ENCODE results near the gene ZGRF1.
"Not testable (repeated sequence)": the region's sequence is repeated elsewhere in the genome, so short reads cannot be mapped to it uniquely, and the experiment has no call there.

Gene ZGRF1

DNA sequence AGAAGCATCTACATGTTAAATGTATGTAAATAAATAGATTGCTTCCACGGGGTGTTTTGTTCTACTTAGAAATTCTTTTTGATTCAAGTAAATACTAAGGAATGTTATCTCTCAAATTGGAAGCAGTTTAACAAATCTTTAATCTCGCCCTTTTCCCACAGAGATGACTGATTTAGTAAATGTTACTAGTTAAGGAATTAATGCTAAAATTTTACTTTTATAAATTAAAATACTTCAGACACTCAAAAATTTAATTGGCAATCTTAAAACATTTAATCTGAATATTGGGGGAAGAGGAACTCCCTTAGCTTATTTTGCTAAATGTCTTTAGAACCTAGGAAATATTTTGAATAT, 12.3 kb upstream of the ZGRF1 start:
- no peak for DNase-seq
- Mint-ChIP-seq H3K4me3 (no peak overlapping the region), H3K27ac (no peak overlapping the region), H3K36me3 (peaks cover 25% of the 10 kb centered on the region), H3K4me1 (peaks cover 3% of the 10 kb centered on the region), H3K9me3 (no peaks in the 10 kb centered on the region), H3K27me3 (no peaks in the 10 kb centered on the region)
- CTCF ChIA-PET, result interaction anchor here (0.6 to 2.1 kb wide), 2 partner anchors 14 to 116 kb away, joined by 3 to 4 read pairs; no protein-coding TSS in a partner anchor

DNA sequence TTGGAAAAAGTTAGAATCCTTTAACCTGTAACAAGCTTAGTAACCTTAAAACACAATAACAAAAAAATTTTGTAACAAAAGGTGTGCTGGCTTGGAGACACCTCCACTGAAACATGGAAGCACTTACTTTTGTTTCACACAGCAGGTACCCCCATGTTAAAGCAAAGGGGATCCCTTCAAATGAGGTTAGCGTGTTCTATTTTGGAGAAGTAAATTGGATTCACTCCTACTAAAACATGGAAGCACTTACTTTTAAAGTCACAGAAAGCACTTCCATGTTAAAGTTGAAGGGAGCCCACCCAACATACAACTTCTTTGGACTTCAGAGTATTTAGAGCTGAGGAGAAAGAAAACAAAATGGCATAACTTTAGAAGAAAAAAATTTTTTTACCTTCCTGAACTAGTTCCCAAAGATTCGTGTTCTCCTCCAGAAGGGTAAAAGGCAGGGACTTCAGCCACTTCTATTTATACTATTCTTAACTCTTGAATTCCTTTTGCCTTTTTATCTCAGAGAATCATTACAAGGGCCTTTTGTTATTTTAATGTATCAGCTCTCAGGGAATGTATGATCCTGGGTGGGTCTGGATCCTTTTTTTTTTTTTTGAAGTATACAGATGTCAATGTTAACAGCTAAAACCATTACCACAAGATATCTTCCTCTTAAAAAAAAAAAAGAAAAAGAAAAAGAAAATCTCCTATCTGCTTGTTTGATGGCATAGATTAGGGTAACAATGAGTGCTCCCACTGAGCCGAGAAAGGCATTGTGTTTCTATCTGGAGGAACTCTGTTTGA, 11.8 kb upstream of the ZGRF1 start:
- Mint-ChIP-seq H3K36me3 (peaks cover 22% of the 10 kb centered on the region), H3K4me1 (peaks cover 3% of the 10 kb centered on the region), H3K27ac (no peak overlapping the region), H3K27me3 (no peaks in the 10 kb centered on the region), H3K9me3 (no peaks in the 10 kb centered on the region), H3K4me3 (no peak overlapping the region)
- DNase-seq, result no peak
- CTCF ChIA-PET, result interaction anchor here (0.6 to 3.2 kb wide), 4 partner anchors 11 to 117 kb away, joined by 3 to 10 read pairs (median 4); partner anchors contain the start of genes LARP7 and ZGRF1

DNA sequence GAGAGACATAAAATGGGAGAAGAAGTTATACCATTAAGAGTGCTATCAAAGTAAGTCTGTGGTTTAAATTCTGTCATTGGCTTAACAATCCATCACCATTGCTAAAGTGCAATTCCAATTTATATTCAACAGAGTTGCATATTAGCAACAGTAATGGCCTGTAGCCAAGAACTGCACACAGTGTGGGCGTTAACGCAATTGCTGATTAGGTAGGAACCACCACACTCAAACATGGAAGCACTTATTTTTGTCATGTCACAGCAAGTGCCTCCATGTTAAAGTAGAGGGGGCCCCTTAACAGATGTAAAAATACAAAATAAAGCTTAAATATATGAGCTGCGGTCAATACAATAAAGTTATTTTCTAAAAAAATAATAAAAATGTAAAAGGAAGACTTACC, 11.1 kb upstream of the ZGRF1 start:
- Mint-ChIP-seq H3K9me3 (no peaks in the 10 kb centered on the region), H3K27me3 (no peaks in the 10 kb centered on the region), H3K27ac (no peak overlapping the region), H3K36me3 (peaks cover 24% of the 10 kb centered on the region), H3K4me3 (no peak overlapping the region), H3K4me1 (peaks cover 8% of the 10 kb centered on the region)
- DNase-seq, result no peak
- CTCF ChIA-PET, result interaction anchor here (1.2 to 3.2 kb wide), 3 partner anchors 11 to 117 kb away, joined by 3 to 10 read pairs (median 4); partner anchors contain the start of genes LARP7 and ZGRF1

DNA sequence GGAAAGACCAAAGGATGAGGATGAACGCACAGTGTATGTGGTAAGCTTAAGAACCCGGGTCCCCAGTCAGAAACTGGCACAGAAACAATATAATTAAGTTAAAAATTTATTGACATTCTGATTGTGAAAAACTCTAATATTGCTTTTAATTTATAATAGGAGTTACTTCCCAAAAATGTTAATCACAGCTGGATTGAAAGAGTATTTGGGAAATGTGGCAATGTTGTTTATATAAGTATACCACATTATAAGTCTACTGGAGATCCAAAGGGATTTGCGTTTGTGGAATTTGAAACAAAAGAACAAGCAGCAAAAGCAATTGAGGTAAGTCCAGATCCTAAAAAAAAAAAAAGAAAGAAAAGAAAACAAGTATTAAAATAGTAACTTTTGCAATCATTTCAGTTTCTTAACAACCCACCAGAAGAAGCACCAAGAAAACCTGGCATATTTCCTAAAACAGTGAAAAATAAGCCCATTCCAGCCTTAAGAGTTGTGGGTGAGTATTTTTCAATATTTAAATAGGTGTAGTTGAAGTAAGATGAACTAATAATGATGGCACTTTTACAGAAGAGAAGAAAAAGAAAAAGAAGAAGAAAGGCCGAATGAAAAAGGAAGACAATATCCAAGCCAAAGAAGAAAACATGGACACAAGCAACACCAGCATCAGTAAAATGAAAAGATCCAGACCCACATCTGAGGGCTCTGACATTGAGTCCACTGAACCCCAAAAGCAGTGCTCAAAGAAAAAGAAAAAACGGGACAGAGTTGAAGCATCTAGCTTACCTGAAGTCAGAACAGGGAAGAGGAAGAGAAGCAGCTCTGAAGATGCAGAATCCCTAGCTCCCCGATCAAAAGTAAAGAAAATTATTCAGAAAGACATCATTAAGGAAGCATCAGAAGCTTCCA, 10.2 kb upstream of the ZGRF1 start:
- H3K27ac Mint-ChIP-seq, result no peak overlapping the region

DNA sequence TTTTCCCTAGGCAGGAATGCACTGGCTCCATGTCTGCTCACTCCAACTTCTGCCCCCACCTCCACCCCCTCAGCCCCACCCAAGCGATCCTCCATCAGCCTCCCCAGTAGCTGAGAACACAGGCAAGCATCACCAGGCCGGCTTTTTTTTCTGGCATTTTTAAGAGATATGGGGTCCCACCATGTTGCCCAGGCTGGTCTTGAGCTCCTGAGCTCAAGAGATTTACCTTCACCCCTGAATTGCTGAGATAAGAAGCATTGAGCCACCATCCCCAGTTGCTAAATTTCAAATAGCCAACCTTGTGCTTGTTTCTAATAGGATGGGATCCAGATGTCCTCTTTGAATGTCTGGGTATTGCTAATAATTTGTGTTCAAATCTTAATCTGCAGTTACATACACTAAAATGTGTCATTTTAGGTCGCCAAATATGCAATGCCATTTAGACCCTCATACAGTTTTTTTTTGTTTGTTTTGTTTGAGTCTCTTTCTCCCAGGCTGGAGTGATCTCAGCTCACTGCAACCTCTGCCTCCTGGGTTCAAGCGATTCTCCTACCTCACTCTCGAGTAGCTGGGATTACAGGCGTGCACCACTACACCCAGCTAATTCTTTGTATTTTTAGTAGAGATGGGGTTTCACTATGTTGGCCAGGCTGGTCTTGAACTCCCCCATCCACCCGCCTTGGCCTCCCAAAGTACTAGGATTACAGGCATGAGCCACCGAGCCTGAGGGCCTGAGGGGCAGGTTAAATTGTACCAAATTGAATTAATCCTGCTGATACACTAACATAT, 9.0 kb upstream of the ZGRF1 start:
- Mint-ChIP-seq H3K9me3 (no peaks in the 10 kb centered on the region), H3K36me3 (peaks cover 25% of the 10 kb centered on the region), H3K4me3 (no peak overlapping the region), H3K27ac (no peak overlapping the region), H3K27me3 (no peaks in the 10 kb centered on the region), H3K4me1 (peaks cover 18% of the 10 kb centered on the region)
- DNase-seq, result no peak
- CTCF ChIA-PET, result interaction anchor here (0.8 to 3.2 kb wide), 4 partner anchors 9 to 292 kb away, joined by 3 to 10 read pairs (median 4); partner anchors contain the start of genes LARP7 and ZGRF1

More for the DNA sequence above, 10.2 kb upstream of the ZGRF1 start:
- Mint-ChIP-seq H3K4me3 (no peak overlapping the region), H3K27me3 (no peaks in the 10 kb centered on the region), H3K9me3 (no peaks in the 10 kb centered on the region), H3K4me1 (peaks cover 10% of the 10 kb centered on the region), H3K36me3 (peaks cover 21% of the 10 kb centered on the region)
- DNase-seq, result no peak
- CTCF ChIA-PET, result interaction anchor here (0.8 to 3.2 kb wide), 4 partner anchors 10 to 291 kb away, joined by 3 to 10 read pairs (median 4); partner anchors contain the start of genes LARP7 and ZGRF1

DNA sequence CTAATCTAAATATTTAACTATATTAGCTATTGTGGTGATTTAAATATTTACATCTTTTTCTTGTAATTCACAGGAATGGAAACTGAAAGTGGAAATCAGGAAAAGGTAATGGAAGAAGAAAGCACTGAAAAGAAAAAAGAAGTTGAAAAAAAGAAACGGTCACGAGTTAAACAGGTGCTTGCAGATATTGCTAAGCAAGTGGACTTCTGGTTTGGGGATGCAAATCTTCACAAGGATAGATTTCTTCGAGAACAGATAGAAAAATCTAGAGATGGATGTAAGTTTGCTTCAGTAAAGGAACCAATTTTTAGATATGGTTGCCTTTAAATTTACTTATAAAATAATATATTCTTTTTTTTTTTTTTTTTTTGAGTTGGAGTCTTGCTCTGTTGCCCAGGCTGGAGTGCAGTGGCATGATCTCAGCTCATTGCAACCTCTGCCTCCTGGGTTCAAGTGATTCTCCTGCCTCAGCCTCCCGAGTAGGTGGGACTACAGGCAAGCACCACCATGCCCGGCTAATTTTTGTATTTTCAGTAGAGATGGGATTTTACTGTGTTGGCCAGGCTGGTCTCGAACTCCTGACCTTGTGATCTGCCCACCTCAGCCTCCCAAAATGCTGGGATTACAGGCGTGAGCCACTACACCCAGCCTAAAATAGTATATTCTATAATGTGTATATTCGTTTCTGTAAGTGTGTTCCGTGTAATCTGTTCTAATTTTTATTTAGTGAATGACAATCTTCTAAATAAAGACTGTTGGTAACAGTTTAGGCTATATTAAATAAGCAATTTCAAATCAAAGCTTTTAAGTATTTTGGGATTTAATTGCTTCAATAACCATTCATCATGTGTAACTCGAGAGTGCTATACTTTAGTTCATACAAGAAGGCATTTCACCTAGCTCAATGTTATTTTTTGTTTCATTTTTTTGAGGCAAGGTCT, 8.2 kb upstream of the ZGRF1 start:
- H3K9me3 Mint-ChIP-seq, H3K4me3 Mint-ChIP-seq, DNase-seq, H3K27ac Mint-ChIP-seq, H3K27me3 Mint-ChIP-seq: not testable (repeated sequence)
- peaks cover 26% of the 10 kb centered on the region for H3K36me3 Mint-ChIP-seq
- CTCF ChIA-PET, result interaction anchor here (0.9 to 3.2 kb wide), 3 partner anchors 8 to 120 kb away, joined by 4 to 10 read pairs (median 8); partner anchors contain the start of genes LARP7 and ZGRF1
- peaks cover 19% of the 10 kb centered on the region for H3K4me1 Mint-ChIP-seq

DNA sequence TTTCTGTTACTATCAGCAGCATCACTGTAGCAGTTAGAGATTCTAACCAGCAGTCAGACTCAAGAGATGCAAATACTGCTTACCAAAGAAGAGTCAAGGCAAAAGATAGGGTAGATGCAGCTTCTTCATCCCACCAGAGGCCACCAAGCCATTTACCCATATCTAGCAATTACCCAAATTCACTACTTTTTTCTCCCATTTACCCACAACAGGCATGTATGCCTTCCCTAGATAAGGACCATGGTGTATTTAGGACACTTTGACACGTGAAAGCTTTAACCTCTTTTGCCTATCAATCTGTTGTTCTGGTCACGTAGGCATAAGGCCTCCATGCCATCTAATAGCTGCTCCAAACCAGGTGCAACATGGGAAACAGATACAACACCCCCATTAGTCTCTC, 5.8 kb upstream of the ZGRF1 start:
- peaks cover 23% of the 10 kb centered on the region for H3K4me1 Mint-ChIP-seq
- CTCF ChIA-PET, result interaction anchor here (1.6 kb wide), 1 partner anchor 122 kb away, joined by 9 read pairs; no protein-coding TSS in a partner anchor
- H3K9me3 Mint-ChIP-seq, result no peaks in the 10 kb centered on the region
- H3K27ac Mint-ChIP-seq, result no peak overlapping the region
- no peak overlapping the region for H3K4me3 Mint-ChIP-seq
- H3K36me3 Mint-ChIP-seq, result peaks cover 30% of the 10 kb centered on the region
- H3K27me3 Mint-ChIP-seq, result no peaks in the 10 kb centered on the region
- no peak for DNase-seq

DNA sequence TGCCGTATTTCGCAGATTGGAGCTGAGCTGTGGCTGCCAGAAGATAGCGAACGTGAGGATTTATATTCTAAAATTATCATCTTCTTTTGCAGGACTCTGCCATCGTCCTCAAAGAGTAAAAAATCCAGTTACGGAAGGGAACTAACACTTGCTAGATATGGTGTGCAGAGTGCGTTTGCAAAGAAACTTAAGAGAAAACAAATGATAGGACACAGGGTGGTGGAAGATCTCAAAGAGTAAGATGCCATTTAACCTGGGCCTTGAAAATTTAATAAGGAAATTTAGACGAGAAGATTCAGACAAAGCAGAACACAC, 800 bp upstream of the ZGRF1 start:
- Mint-ChIP-seq H3K4me1 (peaks cover 35% of the 10 kb centered on the region), H3K36me3 (peaks cover 12% of the 10 kb centered on the region), H3K4me3 (no peak overlapping the region), H3K27ac (no peak overlapping the region), H3K9me3 (no peaks in the 10 kb centered on the region), H3K27me3 (no peaks in the 10 kb centered on the region)
- no peak for DNase-seq
- CTCF ChIA-PET, result interaction anchor here (1.1 to 1.3 kb wide), 3 partner anchors 9 to 128 kb away, joined by 3 to 10 read pairs (median 3); no protein-coding TSS in a partner anchor

DNA sequence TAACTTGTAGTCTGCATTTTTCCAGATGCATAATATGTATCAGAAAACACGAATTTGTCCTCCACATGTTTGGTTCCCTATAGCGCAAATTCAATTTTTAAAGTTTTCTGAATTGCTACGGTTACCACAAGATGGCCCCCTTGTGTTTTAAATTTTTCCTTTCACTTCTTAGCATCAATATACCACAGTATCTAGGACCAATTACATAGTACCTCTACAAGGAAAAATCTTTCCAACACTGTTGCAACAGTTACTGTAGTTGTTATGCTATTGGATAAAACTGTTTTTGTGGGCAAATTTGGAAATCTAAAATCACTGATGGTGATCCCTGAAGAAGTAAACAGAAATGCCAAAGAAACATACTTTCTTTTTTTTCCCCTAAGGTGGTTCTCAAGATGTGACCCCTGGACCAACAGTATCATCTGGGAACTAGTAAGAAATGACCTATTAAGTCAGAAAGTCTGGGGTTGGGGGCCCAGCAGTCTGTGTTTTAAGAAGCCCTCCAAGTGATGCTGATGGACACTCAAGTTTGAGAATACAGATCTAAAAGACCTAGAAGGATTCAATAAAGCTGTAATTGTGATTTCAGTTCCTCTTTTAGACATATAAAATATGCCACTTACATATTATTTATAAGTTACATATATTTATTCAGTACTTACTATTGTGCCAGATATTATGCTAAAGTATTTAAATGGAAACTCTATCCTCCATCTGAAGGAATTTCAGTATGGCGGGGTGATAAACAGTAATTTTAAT, 3.1 kb downstream of the ZGRF1 start:
- Mint-ChIP-seq H3K27me3 (no peaks in the 10 kb centered on the region), H3K4me3 (no peak overlapping the region), H3K9me3 (no peaks in the 10 kb centered on the region), H3K36me3 (peaks cover 3% of the 10 kb centered on the region), H3K4me1 (peaks cover 21% of the 10 kb centered on the region), H3K27ac (peak overlapping the region; percentile 69)
- DNase-seq, result no peak
- CTCF ChIA-PET, result interaction anchor here (1.0 to 2.9 kb wide), 3 partner anchors 17 to 132 kb away, joined by 3 to 27 read pairs (median 6); no protein-coding TSS in a partner anchor

DNA sequence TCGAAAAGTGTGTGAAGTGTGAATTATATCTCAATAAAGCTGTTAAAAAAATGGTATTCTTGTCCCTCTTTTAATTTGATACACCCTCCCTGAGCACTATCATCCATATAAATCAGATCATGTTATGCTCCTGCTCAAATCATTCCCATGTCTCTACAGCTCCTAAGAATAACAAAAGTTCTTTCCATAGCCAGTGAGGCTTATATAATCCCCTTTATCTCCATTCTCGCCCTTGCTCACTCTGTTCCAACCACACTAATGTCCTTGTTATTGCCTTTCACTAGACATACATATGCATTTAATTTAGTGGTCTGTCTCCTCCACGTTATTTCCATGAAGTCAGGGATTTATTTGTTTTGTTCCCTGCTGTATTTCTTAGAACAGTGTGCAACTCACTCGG, 10.5 kb downstream of the ZGRF1 start:
- no peak overlapping the region for H3K4me3 Mint-ChIP-seq
- H3K4me1 Mint-ChIP-seq, result no peaks in the 10 kb centered on the region
- no peak for DNase-seq
- peaks cover 19% of the 10 kb centered on the region for H3K36me3 Mint-ChIP-seq
- CTCF ChIA-PET, result no interaction called here
- no peaks in the 10 kb centered on the region for H3K9me3 Mint-ChIP-seq
- H3K27me3 Mint-ChIP-seq, result no peaks in the 10 kb centered on the region
- H3K27ac Mint-ChIP-seq, result no peak overlapping the region

DNA sequence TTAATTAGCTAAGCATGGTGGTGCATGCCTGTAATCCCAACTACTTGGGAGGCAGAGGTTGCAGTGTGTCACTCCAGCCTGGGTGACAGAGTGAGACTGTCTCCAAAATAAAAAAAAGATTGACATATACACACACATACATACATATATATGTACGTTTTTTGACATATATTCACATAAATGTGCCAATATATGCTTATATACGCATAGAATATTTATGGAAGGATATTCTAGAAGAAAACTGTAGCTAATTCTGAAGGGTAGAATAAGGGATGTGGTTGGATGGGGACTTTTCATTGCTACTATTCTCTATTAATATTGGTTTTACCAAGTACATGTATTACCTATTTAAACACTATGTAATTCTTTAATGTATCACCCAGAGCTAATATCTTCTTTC, 19.7 kb downstream of the ZGRF1 start:
- Mint-ChIP-seq H3K27ac (no peak overlapping the region), H3K27me3 (no peaks in the 10 kb centered on the region), H3K9me3 (no peaks in the 10 kb centered on the region), H3K4me3 (no peak overlapping the region), H3K4me1 (no peaks in the 10 kb centered on the region), H3K36me3 (peaks cover 14% of the 10 kb centered on the region)
- no peak for DNase-seq
- CTCF ChIA-PET, result interaction anchor here (1.0 to 1.2 kb wide), 3 partner anchors 12 to 92 kb away, joined by 3 read pairs; no protein-coding TSS in a partner anchor

DNA sequence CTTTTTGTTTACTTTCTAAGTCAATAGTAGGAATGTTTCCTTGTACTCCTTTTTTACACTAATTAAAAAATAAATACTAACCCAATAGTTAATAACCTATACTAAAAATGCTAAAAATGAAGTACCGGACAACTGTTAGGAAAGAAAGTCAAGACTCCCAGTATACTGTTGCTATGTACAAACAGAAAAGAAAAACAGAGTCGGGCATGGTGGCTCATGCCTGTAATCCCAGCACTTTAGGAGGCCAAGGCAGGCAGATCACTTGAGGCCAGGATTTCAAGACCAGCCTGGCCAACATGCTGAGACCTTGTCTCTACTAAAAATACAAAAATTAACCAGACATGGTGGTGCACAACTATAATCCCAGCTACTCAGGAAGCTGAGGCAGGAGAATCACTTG, 23.9 kb downstream of the ZGRF1 start:
- not testable (repeated sequence) for H3K36me3 Mint-ChIP-seq, H3K9me3 Mint-ChIP-seq, H3K4me3 Mint-ChIP-seq, H3K4me1 Mint-ChIP-seq, DNase-seq, H3K27me3 Mint-ChIP-seq, H3K27ac Mint-ChIP-seq
- CTCF ChIA-PET, result interaction anchor here (1.8 kb wide), 1 partner anchor 8 kb away, joined by 4 read pairs; no protein-coding TSS in a partner anchor

Data from activated naive CD4-positive, alpha-beta T cell treated with anti-CD3 and anti-CD28 coated beads, Interleukin-2, amount 10 ng/mL, durations not matched to agents 7 days and 5 days (primary cell).